Endothelial cell of umbilical vein (primary cell): ENCODE data around the gene FRA10AC1. TPM values are rescaled to one million over a fixed set of nuclear protein-coding genes. Genes with fewer than 3 reads are reported as not detected.

Experiments
- BruUV-seq: library from RNA; stranded (reverse); fragments of 400-500 nt; replicated peaks from 2 replicates; lab custom pipeline; 2021; lab: Mats Ljungman, UMichigan
- CTCF ChIA-PET: fragments of 300-600, 350-600 bp; sonication (Branson Sonifier 250); formaldehyde crosslinking; loops from one replicate; lab custom pipeline; 2021; ENCODE audit warnings: antibody characterized with exemption, inconsistent platforms; lab: Charles Lee
- POLR2A ChIA-PET: fragments of 300-600, 350-600 bp; sonication (Branson Sonifier 250); formaldehyde crosslinking; loops from one replicate; lab custom pipeline; 2021; ENCODE audit warnings: antibody characterized with exemption, inconsistent platforms; lab: Charles Lee
- DNase-seq: peaks from one replicate; pipeline ENCODE4 v3.0.0-alpha.2; 2011; ENCODE audit warnings: low read depth, low spot score
- FAIRE-seq: peaks from 2 replicates; lab custom pipeline; 2011; peaks lifted over from hg19 to GRCh38; lab: Jason Lieb, UNC
- H2AFZ ChIP-seq: 2 replicates; pipeline ENCODE4 v1.6.0; 2012; ENCODE audit warnings: low read depth, low read length, control low read depth, inconsistent platforms
- H3K27ac ChIP-seq: 2 replicates; pipeline ENCODE4 v1.5.1; 2011; ENCODE audit warnings: low read depth, mild to moderate bottlenecking, control low read depth, low read length, moderate library complexity; ENCODE audit not compliant: insufficient read depth
- H3K27me3 ChIP-seq, 2 experiments: 2 replicates each; pipeline versions ENCODE4 v1.6.0 to v1.6.1; 2011; ENCODE audit warnings: low read length in 2 of 2, mixed read lengths in 1 of 2; ENCODE audit not compliant: control insufficient read depth in 2 of 2, insufficient read depth in 2 of 2
- H3K36me3 ChIP-seq, 2 experiments: 2 replicates in 1 of 2; 3 replicates in 1 of 2; pipeline ENCODE4 v1.5.1; 2011; ENCODE audit warnings: low read length in 2 of 2, mild to moderate bottlenecking in 1 of 2, moderate library complexity in 1 of 2; ENCODE audit not compliant: control insufficient read depth in 2 of 2, insufficient read depth in 2 of 2; ENCODE audit errors: extremely low read depth in 1 of 2
- H3K4me1 ChIP-seq: 3 replicates; pipeline ENCODE4 v1.5.1; 2011; ENCODE audit warnings: mild to moderate bottlenecking, low read length; ENCODE audit not compliant: control insufficient read depth, insufficient read depth; ENCODE audit errors: extremely low read depth
- H3K4me2 ChIP-seq: 2 replicates; pipeline ENCODE4 v1.6.1; 2011; ENCODE audit warnings: low read length, control low read depth, mixed read lengths; ENCODE audit not compliant: insufficient read depth
- H3K4me3 ChIP-seq, 3 experiments: fragments of 200-600 bp in 1 of 3; sonication (generic), shearing (Covaris generic) in 1 of 3; replicated peaks in 1 of 3; 2 replicates each; pipeline ENCODE4 v1.5.1; 2011 to 2016; ENCODE audit warnings: control low read depth in 3 of 3, low read length in 3 of 3, mild to moderate bottlenecking in 2 of 3, inconsistent platforms in 1 of 3, low read depth in 1 of 3, moderate library complexity in 1 of 3; ENCODE audit not compliant: insufficient read depth in 1 of 3
- H3K79me2 ChIP-seq: 2 replicates; pipeline ENCODE4 v1.6.0; 2012; ENCODE audit warnings: low read length, inconsistent platforms; ENCODE audit not compliant: control insufficient read depth, insufficient read depth
- H3K9ac ChIP-seq: replicated peaks from 2 replicates; pipeline ENCODE3; 2011; ENCODE audit warnings: low read length, control low read depth; ENCODE audit not compliant: insufficient read depth; ENCODE audit errors: extremely low read depth
- H3K9me1 ChIP-seq: replicated peaks from 3 replicates; pipeline ENCODE4 v1.6.0; 2011; ENCODE audit warnings: mild to moderate bottlenecking, low read length; ENCODE audit not compliant: control insufficient read depth, insufficient read depth; ENCODE audit errors: extremely low read depth
- H3K9me3 ChIP-seq: replicated peaks from 2 replicates; pipeline ENCODE4 v1.5.1; 2012; ENCODE audit warnings: low read length, inconsistent platforms; ENCODE audit not compliant: control insufficient read depth, insufficient read depth
- H4K20me1 ChIP-seq: replicated peaks from 2 replicates; pipeline ENCODE3; 2011; ENCODE audit warnings: mild to moderate bottlenecking, low read length; ENCODE audit not compliant: control insufficient read depth, insufficient read depth; ENCODE audit errors: extremely low read depth
- CTCF ChIP-seq, 2 donors: IDR thresholded peaks; 1 replicate in 1 of 2; 2 replicates in 1 of 2; pipeline ENCODE4 v1.5.1; 2011; ENCODE audit warnings: low read length in 2 of 2, mild to moderate bottlenecking in 2 of 2, moderate library complexity in 2 of 2, control low read depth in 1 of 2, inconsistent platforms in 1 of 2, low read depth in 1 of 2; ENCODE audit not compliant: insufficient read depth in 1 of 2; ENCODE audit errors: extremely low read depth in 1 of 2
- EZH2 ChIP-seq: IDR thresholded peaks from 2 replicates; pipeline ENCODE4 v1.6.1; 2012; ENCODE audit warnings: borderline replicate concordance, low read depth, mild to moderate bottlenecking, moderate library complexity, low read length, inconsistent platforms; ENCODE audit not compliant: severe bottlenecking
- FOS ChIP-seq: IDR thresholded peaks from 2 replicates; pipeline ENCODE4 v1.6.1; 2011; ENCODE audit warnings: mild to moderate bottlenecking, low read length, moderate library complexity, borderline replicate concordance; ENCODE audit not compliant: insufficient read depth
- GATA2 ChIP-seq: IDR thresholded peaks from 2 replicates; pipeline ENCODE4 v1.7.0; 2011; ENCODE audit warnings: low read depth, mild to moderate bottlenecking, moderate library complexity, mixed read lengths, low read length; ENCODE audit not compliant: insufficient read length, insufficient read depth
- JUN ChIP-seq: IDR thresholded peaks from 2 replicates; pipeline ENCODE4 v1.6.1; 2011; ENCODE audit warnings: borderline replicate concordance, low read depth; ENCODE audit not compliant: insufficient read length, insufficient read depth
- MYC ChIP-seq: IDR thresholded peaks from one replicate; pipeline ENCODE4 v1.6.1; 2011; ENCODE audit warnings: mild to moderate bottlenecking, low read depth, low read length
- POLR2A ChIP-seq: IDR thresholded peaks from 2 replicates; pipeline ENCODE4 v1.6.1; 2012; ENCODE audit warnings: low read depth, mild to moderate bottlenecking, control low read depth, low read length
- POLR2AphosphoS5 ChIP-seq: IDR thresholded peaks from 2 replicates; pipeline ENCODE4 v1.6.1; 2012; ENCODE audit warnings: low read depth, mild to moderate bottlenecking, control low read depth, low read length, moderate library complexity; ENCODE audit not compliant: insufficient read depth
- dilution Hi-C: fragments of 300-500 bp; cut with MboI; formaldehyde crosslinking; loops from one replicate; pipeline ENCODE4 v1.15.0; 2019; ENCODE audit warnings: low sequenced_read_pairs; ENCODE audit not compliant: extremely low pct_ligation_motif_present
- intact Hi-C: fragments of 100-400 bp; cut with micrococcal nuclease; formaldehyde crosslinking; loops from one replicate; pipeline ENCODE4 v1.10.0; 2022
- polyA plus RNA-seq, 4 experiments: library from polyadenylated mRNA; depleted of rRNA in 3 of 4; stranded (reverse) in 3 of 4; unstranded in 1 of 4; fragments of >200 nt; gene quantifications; 2 replicates each; pipeline versions ENCODE4 v1.2.1 to v1.2.3, GENCODE V29; 2011 to 2012; ENCODE audit warnings: missing spikeins in 1 of 4
- total RNA-seq: library from RNA; stranded (reverse); gene quantifications from 2 replicates; pipeline ENCODE4 v1.2.3, GENCODE V29; 2021
- TF ChIP-seq, protein P1 (sequence below): IDR thresholded peaks from 2 replicates; pipeline ENCODE4 v1.6.1; 2011; ENCODE audit not compliant: insufficient read depth, insufficient read length

FRA10AC1 gene
- total and polyA plus RNA-seq, 2 donors (not counting 3 experiments of a cell fraction or from before 2014, with no cell fraction given), result 4.0 to 24.4 TPM

- POLR2A ChIA-PET, result no interaction called here
- no peak overlapping the region for H3K4me3 ChIP-seq
- dilution Hi-C loops (no loop called here), intact Hi-C loops (no loop called here)
- no peak overlapping the region for H3K9ac ChIP-seq
- no peaks in the 10 kb centered on the region for H3K4me1 ChIP-seq
- TF ChIP-seq MYC, result no peak
- TF ChIP-seq GATA2, result no peak
- no peak for TF ChIP-seq EZH2
- TF ChIP-seq POLR2A, result no peak
- no peak for TF ChIP-seq CTCF (IDR thresholded peaks at IDR 0.05; ENCODE audit: extremely low read depth in 1 of 2, insufficient read depth in 1 of 2, low read depth in 1 of 2, low read length in 2 of 2)
- TF ChIP-seq JUN, result no peak
- no peak for TF ChIP-seq FOS
- TF ChIP-seq POLR2AphosphoS5, result no peak
- TF ChIP-seq, protein P1, sequence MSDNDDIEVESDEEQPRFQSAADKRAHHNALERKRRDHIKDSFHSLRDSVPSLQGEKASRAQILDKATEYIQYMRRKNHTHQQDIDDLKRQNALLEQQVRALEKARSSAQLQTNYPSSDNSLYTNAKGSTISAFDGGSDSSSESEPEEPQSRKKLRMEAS, result no peak
- no peaks in the 10 kb centered on the region for H4K20me1 ChIP-seq
- no peak overlapping the region for H3K27ac ChIP-seq
- no peaks in the 10 kb centered on the region for H3K9me3 ChIP-seq
- CTCF ChIA-PET, result interaction anchor here (1.1 kb wide), 1 partner anchor 119 kb away, joined by 3 read pairs; no protein-coding TSS in a partner anchor
- H3K36me3 ChIP-seq, result peaks cover 3 to 20% of the 10 kb centered on the region in 2 experiments
- no peaks in the 10 kb centered on the region for H3K9me1 ChIP-seq
- H2AFZ ChIP-seq, result no peak overlapping the region
- FAIRE-seq (no peak), DNase-seq (no peak)
- H3K27me3 ChIP-seq, result no peaks in the 10 kb centered on the region
- no TSS peak for BruUV-seq
- H3K4me2 ChIP-seq, result no peak overlapping the region
- no peaks in the 10 kb centered on the region for H3K79me2 ChIP-seq
Measured at GRCh38 chr10:93673791-93674190, 28.6 kb downstream of the FRA10AC1 start.
